LNCaP clone FGC (cell line): ENCODE measurements around the gene HOXD11.

Source experiments
- DNase-seq: peaks from one replicate; pipeline ENCODE4 v3.0.0-alpha.2; 2011; ENCODE audit warnings: low read depth
- H3K4me3 ChIP-seq: 2 replicates; pipeline ENCODE4 v1.5.1; 2011; ENCODE audit warnings: mild to moderate bottlenecking, low read depth, low read length, control low read depth
- TF ChIP-seq, protein P1 (sequence below): IDR thresholded peaks from 2 replicates; pipeline ENCODE4 v1.5.1; 2012; ENCODE audit warnings: mild to moderate bottlenecking; ENCODE audit not compliant: control insufficient read depth, insufficient read depth; ENCODE audit errors: extremely low read depth

The HOXD11 gene

DNA sequence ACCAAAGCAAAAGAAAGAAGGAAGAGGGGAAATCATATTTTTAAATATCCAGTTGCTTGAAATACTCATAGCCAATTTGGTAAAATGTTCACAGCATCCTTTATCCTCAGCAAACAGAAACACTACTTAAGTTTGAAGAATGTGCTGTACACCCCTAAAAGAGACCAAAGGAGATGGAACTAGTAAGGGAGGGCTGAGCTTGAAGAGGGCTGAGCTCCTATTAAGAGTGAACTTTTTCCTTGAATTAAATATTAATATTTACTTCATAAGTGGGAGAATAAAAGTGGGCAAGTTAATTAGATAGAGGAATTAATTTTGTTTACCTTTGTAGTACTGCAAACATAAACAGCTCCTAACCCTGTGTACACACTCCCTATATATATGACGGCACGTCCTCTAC, 30.3 kb upstream of the HOXD11 start:
- no peak for DNase-seq
- TF ChIP-seq, protein P1, sequence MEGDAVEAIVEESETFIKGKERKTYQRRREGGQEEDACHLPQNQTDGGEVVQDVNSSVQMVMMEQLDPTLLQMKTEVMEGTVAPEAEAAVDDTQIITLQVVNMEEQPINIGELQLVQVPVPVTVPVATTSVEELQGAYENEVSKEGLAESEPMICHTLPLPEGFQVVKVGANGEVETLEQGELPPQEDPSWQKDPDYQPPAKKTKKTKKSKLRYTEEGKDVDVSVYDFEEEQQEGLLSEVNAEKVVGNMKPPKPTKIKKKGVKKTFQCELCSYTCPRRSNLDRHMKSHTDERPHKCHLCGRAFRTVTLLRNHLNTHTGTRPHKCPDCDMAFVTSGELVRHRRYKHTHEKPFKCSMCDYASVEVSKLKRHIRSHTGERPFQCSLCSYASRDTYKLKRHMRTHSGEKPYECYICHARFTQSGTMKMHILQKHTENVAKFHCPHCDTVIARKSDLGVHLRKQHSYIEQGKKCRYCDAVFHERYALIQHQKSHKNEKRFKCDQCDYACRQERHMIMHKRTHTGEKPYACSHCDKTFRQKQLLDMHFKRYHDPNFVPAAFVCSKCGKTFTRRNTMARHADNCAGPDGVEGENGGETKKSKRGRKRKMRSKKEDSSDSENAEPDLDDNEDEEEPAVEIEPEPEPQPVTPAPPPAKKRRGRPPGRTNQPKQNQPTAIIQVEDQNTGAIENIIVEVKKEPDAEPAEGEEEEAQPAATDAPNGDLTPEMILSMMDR = no peak
- no peak overlapping the region for H3K4me3 ChIP-seq

DNA sequence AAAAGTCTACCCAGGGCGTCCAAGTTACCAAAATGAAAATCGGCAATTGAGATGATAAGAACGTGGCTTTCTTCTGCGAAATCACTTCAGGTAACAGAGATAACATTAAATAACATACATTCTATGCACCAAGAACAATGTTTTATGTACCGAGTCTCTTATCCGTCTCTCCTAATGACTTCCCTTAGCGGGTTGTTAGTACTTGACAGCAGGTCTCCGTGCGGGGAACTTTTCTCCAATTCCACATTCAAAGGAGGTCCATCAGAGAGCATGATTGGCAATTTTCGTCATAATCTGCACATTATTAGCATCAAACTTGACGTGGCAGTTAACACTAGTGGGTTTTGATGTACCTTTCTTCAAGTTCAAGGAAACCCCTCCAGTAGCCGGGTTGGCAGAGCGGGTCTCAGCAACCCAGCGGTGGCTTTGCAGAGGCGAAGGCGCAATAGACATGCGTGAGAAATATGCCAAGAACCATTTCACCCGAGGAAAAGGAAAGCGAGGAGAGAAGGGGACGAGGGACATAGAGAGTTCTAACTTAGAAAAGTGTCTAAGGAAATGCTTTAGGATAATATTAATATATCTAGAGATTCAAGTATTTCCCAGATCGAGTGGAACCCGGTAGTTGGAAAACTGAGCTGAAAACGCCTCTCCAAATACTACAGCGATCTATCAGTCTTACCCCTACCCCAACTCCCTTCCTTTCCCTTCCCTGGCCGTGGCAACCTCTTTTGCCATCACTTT, 28.4 kb upstream of the HOXD11 start:
- DNase-seq = no peak
- no peak overlapping the region for H3K4me3 ChIP-seq
- TF ChIP-seq, protein P1 = no peak

DNA sequence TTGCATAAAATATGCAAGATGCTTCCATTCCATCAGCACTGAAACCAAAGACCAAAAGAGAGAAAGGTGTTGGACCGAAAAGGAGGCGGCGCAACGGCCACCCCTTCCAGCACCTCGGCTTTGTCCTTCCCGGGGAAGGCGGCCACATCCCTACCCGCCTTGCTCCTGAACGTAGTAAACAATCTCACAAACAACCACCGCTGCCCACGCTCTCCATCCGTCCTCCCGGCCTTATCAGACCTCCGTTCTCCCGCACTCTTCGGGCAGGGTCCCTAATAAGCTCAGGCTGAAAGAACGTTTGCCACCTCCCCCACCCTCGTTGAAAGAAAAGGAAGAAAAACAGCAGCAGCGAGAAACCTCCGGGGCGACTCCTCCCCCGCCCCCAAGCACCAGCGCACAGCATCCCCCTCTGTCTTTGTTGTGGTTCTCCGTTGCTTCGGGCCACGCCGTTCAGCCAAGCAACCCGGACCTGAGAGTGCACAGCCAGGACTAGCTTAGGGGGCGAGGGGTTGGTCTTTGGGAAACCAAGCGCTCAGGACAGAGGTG, 27.7 kb upstream of the HOXD11 start:
- TF ChIP-seq, protein P1 = no peak
- H3K4me3 ChIP-seq = no peak overlapping the region
- DNase-seq = no peak

DNA sequence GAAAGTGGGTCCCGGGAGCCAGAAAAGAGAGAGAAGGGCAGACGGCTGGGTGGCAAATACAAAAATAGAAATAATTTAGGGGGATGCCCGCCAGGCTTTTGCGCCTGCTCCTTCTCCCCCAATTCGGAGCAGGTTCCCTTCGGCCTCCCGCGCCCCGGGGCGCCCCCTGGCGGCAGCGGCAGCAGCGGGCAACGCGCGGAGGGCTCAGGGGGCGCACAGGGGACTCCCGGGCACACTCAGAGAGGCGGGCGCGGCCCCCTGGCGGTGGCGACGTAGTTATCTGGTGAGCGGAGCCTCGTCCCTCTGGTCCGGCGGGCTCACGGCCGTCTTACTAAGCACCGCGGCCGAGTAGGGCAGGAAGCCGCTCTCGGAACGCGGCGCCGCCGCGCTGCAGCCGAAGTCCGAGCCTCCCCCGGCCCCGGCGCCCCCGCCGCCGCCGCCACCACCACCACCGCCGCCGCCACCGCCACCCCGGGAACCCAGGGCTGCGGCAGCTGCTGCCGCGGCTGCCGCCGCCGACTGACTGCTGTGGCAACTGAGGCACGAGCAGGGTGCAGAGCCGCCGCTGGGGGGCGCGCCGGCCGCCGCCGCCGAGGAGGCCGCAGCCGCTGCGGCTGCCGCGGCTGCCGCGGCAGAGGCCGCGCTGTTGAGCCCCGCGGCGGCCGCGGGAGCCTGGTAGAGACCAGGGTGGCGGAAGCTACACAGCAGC, 27.1 kb upstream of the HOXD11 start:
- TF ChIP-seq, protein P1 = peak; percentile 64
- no peak overlapping the region for H3K4me3 ChIP-seq
- no peak for DNase-seq

DNA sequence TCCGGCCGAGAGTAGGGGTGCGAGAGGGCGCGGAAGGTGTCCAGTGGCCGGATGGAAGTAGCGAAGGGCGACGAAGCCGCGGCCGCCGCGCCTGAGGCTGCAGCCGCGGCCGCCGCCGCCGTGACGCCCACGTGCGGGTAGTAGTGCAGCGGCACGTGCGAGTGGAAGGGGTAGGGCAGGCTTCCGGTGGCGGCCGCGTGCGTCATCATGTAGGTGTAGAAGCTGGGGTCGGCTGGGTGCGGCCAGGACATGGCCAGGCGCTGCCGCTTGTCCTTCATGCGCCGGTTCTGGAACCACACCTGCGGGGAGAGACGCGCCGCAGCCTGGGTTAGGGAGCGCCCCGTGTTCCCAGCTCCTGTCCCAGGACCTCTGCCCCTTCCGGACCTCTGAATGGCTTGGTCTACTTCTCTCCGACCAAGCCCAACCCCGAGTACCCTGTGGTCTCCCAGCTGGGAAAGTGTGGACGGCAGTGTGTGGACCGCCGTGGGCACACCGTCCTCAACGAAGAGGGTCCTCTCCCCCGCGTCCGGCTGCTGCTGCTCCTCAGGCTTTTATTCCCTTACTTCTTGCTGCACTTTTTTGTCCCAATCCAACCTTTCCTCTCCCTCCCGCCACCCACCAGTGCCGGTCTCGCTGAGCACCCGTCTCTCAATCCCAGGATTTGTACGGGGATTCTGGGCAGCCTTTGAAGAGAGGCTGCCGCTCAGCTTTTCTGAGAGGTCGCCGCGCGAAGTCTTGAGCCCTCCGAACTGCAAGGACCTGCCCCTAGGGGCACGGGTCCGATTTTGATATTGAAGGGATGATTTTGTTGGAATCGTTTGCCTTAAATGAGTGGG, 26.3 kb upstream of the HOXD11 start:
- no peak overlapping the region for H3K4me3 ChIP-seq
- TF ChIP-seq, protein P1 = no peak
- no peak for DNase-seq

DNA sequence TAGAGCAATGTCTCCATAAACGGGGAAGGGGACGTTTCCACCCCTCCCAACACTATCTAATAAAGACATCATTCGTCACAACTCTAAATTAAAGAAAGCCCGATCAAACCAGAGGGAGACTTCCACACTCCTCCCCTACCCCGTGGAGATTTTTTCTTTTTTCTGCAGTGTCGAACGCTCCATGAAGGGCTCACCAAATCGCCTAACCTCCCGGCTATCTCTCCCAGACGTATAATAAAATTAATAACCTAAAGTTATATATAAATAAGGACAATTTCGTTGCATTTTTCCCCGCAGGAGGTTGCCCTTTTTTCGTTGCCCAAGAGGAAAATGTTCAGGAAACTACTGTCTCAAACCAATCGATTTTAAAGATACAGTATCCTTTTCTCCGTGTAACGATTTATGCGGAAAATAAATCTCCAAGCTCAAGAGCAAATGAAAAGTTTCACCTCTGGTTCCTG, 25.7 kb upstream of the HOXD11 start:
- TF ChIP-seq, protein P1 = no peak
- H3K4me3 ChIP-seq = no peak overlapping the region
- no peak for DNase-seq
